GM12892 (cell line): Measurements from ENCODE around the gene VEGFB.

Experiments used
- POLR2A ChIP-seq: IDR thresholded peaks from 2 replicates; pipeline ENCODE4 v1.6.1; 2011; ENCODE audit warnings: low read depth, low read length, control low read depth
- POLR2AphosphoS5 ChIP-seq: IDR thresholded peaks from 2 replicates; pipeline ENCODE4 v1.6.1; 2011; ENCODE audit warnings: low read depth, low read length, control low read depth
- TAF1 ChIP-seq: IDR thresholded peaks from 2 replicates; pipeline ENCODE4 v1.6.1; 2011; ENCODE audit warnings: low read depth, mild to moderate bottlenecking, control low read depth, low read length, borderline replicate concordance

GRCh38 chr11:64206457-64207255 lies 27.7 kb upstream of the VEGFB start, which contains the start of gene FERMT3:
- 0 out of 2 replicates have a peak, but pooled peaks have one; percentile 52 for TF ChIP-seq POLR2A
- peak; percentile 43; the same call in 1 of the 2 replicates for TF ChIP-seq TAF1
- peak; percentile 19 for TF ChIP-seq POLR2AphosphoS5
